Measurements from ENCODE around the gene IFI44L. TPM values are rescaled to one million over a fixed set of nuclear protein-coding genes. Genes with fewer than 3 reads are reported as not detected.
A peak's percentile ranks its signal among the peaks of the same experiment; 100 is the strongest.

IFI44L gene
- total and polyA plus RNA-seq, 2 of the 13 experiments (the other 11 are each of a cell fraction or from before 2014, with no cell fraction given): 0.04 TPM

DNA sequence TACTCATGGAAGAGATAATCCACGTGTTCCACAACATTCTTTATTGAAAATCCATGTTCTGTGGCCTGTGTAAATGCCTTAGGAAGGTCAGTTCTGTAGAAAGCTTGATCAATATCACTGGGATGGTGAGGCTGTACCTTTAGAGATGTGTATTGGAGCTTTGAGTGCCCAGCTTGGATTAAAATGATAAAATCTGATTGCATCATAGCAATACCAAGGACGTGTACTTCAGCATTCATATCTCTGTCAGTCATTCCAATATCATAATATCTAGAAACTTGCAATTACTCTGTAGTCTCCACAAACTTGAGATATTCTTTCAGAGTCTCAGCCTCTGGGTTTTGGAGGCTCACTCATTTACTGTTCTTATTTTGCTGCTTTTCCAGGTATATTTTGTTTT is 61.0 kb downstream of the IFI44L start:
- FAIRE-seq (no peak), ATAC-seq (no peak), DNase-seq (ENCODE audit: low spot score) (no peak)
- POLR2A ChIA-PET: no interaction called here
- Histone ChIP-seq H3K27me3 (ENCODE audit: control insufficient read depth in 1 of 2, insufficient read depth in 2 of 2, low read length in 2 of 2) (no peaks in the 10 kb centered on the region), H3K4me3 (replicated peaks in 1 of 3; ENCODE audit: insufficient read depth in 1 of 3, low read depth in 2 of 3, low read length in 3 of 3) (no peak overlapping the region), H2AFZ (ENCODE audit: low read length) (no peak overlapping the region), H3K79me2 (ENCODE audit: insufficient read depth, low read length) (no peaks in the 10 kb centered on the region), H4K20me1 (ENCODE audit: insufficient read depth, low read length) (no peaks in the 10 kb centered on the region), H3K4me1 (ENCODE audit: insufficient read depth, low read length) (no peaks in the 10 kb centered on the region), H3K4me2 (ENCODE audit: low read depth, low read length) (no peak overlapping the region), H3K9ac (ENCODE audit: insufficient read depth, low read depth, low read length) (no peak overlapping the region), H3K27ac (ENCODE audit: extremely low read length, insufficient read depth, low read length) (no peak overlapping the region), H3K9me3 (ENCODE audit: low read length) (no peaks in the 10 kb centered on the region), H3K36me3 (replicated peaks in 1 of 2; ENCODE audit: control insufficient read depth in 1 of 2, insufficient read depth in 2 of 2, low read length in 2 of 2) (no peaks in the 10 kb centered on the region)
- TF ChIP-seq ZNF616 (CRISPR knock-in tag; IDR thresholded peaks at IDR 0.05; ENCODE audit: low read depth) (no peak), CEBPB (IDR thresholded peaks at IDR 0.05; ENCODE audit: borderline replicate concordance, low read depth, low read length) (0 out of 2 replicates have a peak, but pooled peaks have one; percentile 23), PHB2 (IDR thresholded peaks at IDR 0.05; ENCODE audit: partially characterized antibody) (no peak), CENPT (CRISPR knock-in tag; IDR thresholded peaks at IDR 0.05; ENCODE audit: low read depth) (no peak), ZNF564 (CRISPR knock-in tag; IDR thresholded peaks at IDR 0.05) (no peak), ETV5 (CRISPR knock-in tag; IDR thresholded peaks at IDR 0.05; ENCODE audit: borderline replicate concordance) (no peak), FOXA3 (CRISPR knock-in tag; IDR thresholded peaks at IDR 0.05) (no peak)
- TF ChIP-seq, protein P1, sequence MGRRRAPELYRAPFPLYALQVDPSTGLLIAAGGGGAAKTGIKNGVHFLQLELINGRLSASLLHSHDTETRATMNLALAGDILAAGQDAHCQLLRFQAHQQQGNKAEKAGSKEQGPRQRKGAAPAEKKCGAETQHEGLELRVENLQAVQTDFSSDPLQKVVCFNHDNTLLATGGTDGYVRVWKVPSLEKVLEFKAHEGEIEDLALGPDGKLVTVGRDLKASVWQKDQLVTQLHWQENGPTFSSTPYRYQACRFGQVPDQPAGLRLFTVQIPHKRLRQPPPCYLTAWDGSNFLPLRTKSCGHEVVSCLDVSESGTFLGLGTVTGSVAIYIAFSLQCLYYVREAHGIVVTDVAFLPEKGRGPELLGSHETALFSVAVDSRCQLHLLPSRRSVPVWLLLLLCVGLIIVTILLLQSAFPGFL (CRISPR knock-in tag; IDR thresholded peaks at IDR 0.05): no peak
- CTCF ChIA-PET (ENCODE audit: low intra/inter-chr PET ratio, low total read pairs): no interaction called here
- intact Hi-C loops (cut with micrococcal nuclease; ENCODE audit: unreplicated experiment) (no loop called here), in situ Hi-C loops (cut with HindIII; ENCODE audit: extremely low pct_ligation_motif_present, low pct_unique_long_range_greater_than_20kb) (no loop called here)
- WGBS (ENCODE audit: low lambda C conversion rate): 3% methylated on average over 2 of the region's 2 CpGs
- BruUV-seq (replicated peaks): no TSS peak

DNA sequence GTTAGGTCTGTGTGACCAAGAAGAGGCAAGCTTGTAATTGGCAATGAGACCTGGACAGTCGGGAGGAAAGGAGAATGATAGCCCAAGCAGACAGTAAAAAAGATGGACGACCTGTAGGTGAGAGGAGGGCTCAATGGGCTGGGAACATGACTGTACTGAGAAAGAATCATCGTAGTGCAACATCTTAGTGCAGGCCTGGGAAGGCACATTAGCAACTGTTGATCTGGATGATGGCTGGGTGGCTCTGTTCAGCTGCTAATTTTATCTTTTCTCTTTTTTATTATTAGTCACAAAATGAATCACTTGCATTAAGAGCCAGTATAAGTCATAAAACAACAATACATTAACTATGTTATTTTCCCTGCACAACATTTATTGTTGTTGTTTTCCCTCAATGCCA is 62.2 kb downstream of the IFI44L start:
- Histone ChIP-seq H3K9ac (ENCODE audit: insufficient read depth, low read depth, low read length) (no peak overlapping the region), H2AFZ (ENCODE audit: low read length) (no peak overlapping the region), H3K27ac (ENCODE audit: extremely low read length, insufficient read depth, low read length) (no peak overlapping the region), H4K20me1 (ENCODE audit: insufficient read depth, low read length) (no peaks in the 10 kb centered on the region), H3K36me3 (replicated peaks in 1 of 2; ENCODE audit: control insufficient read depth in 1 of 2, insufficient read depth in 2 of 2, low read length in 2 of 2) (no peaks in the 10 kb centered on the region), H3K9me3 (ENCODE audit: low read length) (no peaks in the 10 kb centered on the region), H3K4me3 (replicated peaks in 1 of 3; ENCODE audit: insufficient read depth in 1 of 3, low read depth in 2 of 3, low read length in 3 of 3) (no peak overlapping the region), H3K79me2 (ENCODE audit: insufficient read depth, low read length) (no peaks in the 10 kb centered on the region), H3K4me2 (ENCODE audit: low read depth, low read length) (no peak overlapping the region), H3K27me3 (ENCODE audit: control insufficient read depth in 1 of 2, insufficient read depth in 2 of 2, low read length in 2 of 2) (no peaks in the 10 kb centered on the region), H3K4me1 (ENCODE audit: insufficient read depth, low read length) (no peaks in the 10 kb centered on the region)
- DNase-seq (ENCODE audit: low spot score): no peak
- no peak for ATAC-seq
- in situ Hi-C loops (cut with HindIII; ENCODE audit: extremely low pct_ligation_motif_present, low pct_unique_long_range_greater_than_20kb) (no loop called here), intact Hi-C loops (cut with micrococcal nuclease; ENCODE audit: unreplicated experiment) (no loop called here)
- POLR2A ChIA-PET: no interaction called here
- WGBS (ENCODE audit: low lambda C conversion rate): 0% methylated on average over 3 of the region's 3 CpGs
- no peak for FAIRE-seq
- CTCF ChIA-PET (ENCODE audit: low intra/inter-chr PET ratio, low total read pairs): no interaction called here
- BruUV-seq (replicated peaks): no TSS peak
- TF ChIP-seq ZFP37 (CRISPR knock-in tag; IDR thresholded peaks at IDR 0.05; ENCODE audit: borderline replicate concordance) (no peak), ZNF782 (CRISPR knock-in tag; IDR thresholded peaks at IDR 0.05; ENCODE audit: borderline replicate concordance) (no peak), ZNF644 (CRISPR knock-in tag; IDR thresholded peaks at IDR 0.05; ENCODE audit: low read depth) (no peak), NCOA1 (CRISPR knock-in tag; IDR thresholded peaks at IDR 0.05) (no peak), REXO4 (CRISPR knock-in tag; IDR thresholded peaks at IDR 0.05; ENCODE audit: borderline replicate concordance) (no peak), HDAC2 (CRISPR knock-in tag; IDR thresholded peaks at IDR 0.05) (no peak), NFIB (CRISPR knock-in tag; IDR thresholded peaks at IDR 0.05; ENCODE audit: borderline replicate concordance) (no peak)
- TF ChIP-seq, protein P2, sequence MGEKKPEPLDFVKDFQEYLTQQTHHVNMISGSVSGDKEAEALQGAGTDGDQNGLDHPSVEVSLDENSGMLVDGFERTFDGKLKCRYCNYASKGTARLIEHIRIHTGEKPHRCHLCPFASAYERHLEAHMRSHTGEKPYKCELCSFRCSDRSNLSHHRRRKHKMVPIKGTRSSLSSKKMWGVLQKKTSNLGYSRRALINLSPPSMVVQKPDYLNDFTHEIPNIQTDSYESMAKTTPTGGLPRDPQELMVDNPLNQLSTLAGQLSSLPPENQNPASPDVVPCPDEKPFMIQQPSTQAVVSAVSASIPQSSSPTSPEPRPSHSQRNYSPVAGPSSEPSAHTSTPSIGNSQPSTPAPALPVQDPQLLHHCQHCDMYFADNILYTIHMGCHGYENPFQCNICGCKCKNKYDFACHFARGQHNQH (CRISPR knock-in tag; IDR thresholded peaks at IDR 0.05): no peak
- TF ChIP-seq, protein P3, sequence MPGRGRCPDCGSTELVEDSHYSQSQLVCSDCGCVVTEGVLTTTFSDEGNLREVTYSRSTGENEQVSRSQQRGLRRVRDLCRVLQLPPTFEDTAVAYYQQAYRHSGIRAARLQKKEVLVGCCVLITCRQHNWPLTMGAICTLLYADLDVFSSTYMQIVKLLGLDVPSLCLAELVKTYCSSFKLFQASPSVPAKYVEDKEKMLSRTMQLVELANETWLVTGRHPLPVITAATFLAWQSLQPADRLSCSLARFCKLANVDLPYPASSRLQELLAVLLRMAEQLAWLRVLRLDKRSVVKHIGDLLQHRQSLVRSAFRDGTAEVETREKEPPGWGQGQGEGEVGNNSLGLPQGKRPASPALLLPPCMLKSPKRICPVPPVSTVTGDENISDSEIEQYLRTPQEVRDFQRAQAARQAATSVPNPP (CRISPR knock-in tag; IDR thresholded peaks at IDR 0.05): no peak
